Stimulated activated CD4-positive, alpha-beta T cell treated with anti-CD3 and anti-CD28 coated beads, Interleukin-1b, Interleukin-23, amount 100 ng/mL, for 48 hours (primary cell): ENCODE data around the gene PDZRN4.
"Not testable (repeated sequence)": the region's sequence is repeated elsewhere in the genome, so short reads cannot be mapped to it uniquely, and the experiment has no call there.

Source experiments
- DNase-seq: peaks from one replicate; pipeline ENCODE4 v3.0.0-alpha.2; 2020

Gene PDZRN4

GRCh38 chr12:41587574-41587973 is 399.5 kb downstream of the PDZRN4 start:
- DNase-seq: no peak

GRCh38 chr12:41589878-41590277 is 401.8 kb downstream of the PDZRN4 start:
- no peak for DNase-seq

GRCh38 chr12:41596190-41596589 is 408.1 kb downstream of the PDZRN4 start:
- DNase-seq: no peak

- DNase-seq: no peak
Observed at GRCh38 chr12:41604830-41605229, 416.7 kb downstream of the PDZRN4 start.

GRCh38 chr12:41605545-41606305 is 417.6 kb downstream of the PDZRN4 start:
- DNase-seq: no peak

- no peak for DNase-seq
Observed at GRCh38 chr12:41606468-41607445, 418.6 kb downstream of the PDZRN4 start.

GRCh38 chr12:41612892-41613557 is 424.9 kb downstream of the PDZRN4 start:
- DNase-seq: no peak

- not testable (repeated sequence) for DNase-seq
Observed at GRCh38 chr12:41615174-41615573, 427.1 kb downstream of the PDZRN4 start.

- DNase-seq: no peak
Observed at GRCh38 chr12:41619705-41620104, 431.6 kb downstream of the PDZRN4 start.

GRCh38 chr12:41621291-41621690 is 433.2 kb downstream of the PDZRN4 start:
- DNase-seq: no peak
